ENCODE results near the gene MAN2B2.

Gene MAN2B2

GRCh38 chr4:6534618-6535328 lies 40.2 kb upstream of the MAN2B2 start:
- Histone ChIP-seq H3K79me2 (ENCODE audit: low read length) (no peaks in the 10 kb centered on the region), H3K36me3 (replicated peaks; ENCODE audit: low read depth, low read length) (no peaks in the 10 kb centered on the region), H3K4me2 (ENCODE audit: low read length) (no peak overlapping the region), H4K20me1 (ENCODE audit: insufficient read depth, low read length) (no peaks in the 10 kb centered on the region), H3K9me3 (ENCODE audit: insufficient read depth, low read length) (no peaks in the 10 kb centered on the region; the same call in 1 of the 2 replicates), H3K27me3 (ENCODE audit: low read depth, low read length) (no peaks in the 10 kb centered on the region), H3K9ac (ENCODE audit: low read length) (no peak overlapping the region), H3K27ac (ENCODE audit: low read length) (no peak overlapping the region), H3K4me3 (ENCODE audit: low read length) (no peak overlapping the region), H2AFZ (ENCODE audit: low read depth, low read length) (no peak overlapping the region), H3K4me1 (ENCODE audit: low read length) (no peaks in the 10 kb centered on the region)
- TF ChIP-seq EZH2phosphoT487 (IDR thresholded peaks at IDR 0.05; ENCODE audit: low read depth) (no peak), CTCF (IDR thresholded peaks at IDR 0.05; ENCODE audit: low read depth, low read length) (no peak)

GRCh38 chr4:6535329-6535692 lies 39.7 kb upstream of the MAN2B2 start:
- no peaks in the 10 kb centered on the region for H4K20me1 ChIP-seq (ENCODE audit: insufficient read depth, low read length)
- H3K79me2 ChIP-seq (ENCODE audit: low read length), result no peaks in the 10 kb centered on the region
- no peak overlapping the region for H3K9ac ChIP-seq (ENCODE audit: low read length)
- H3K36me3 ChIP-seq (replicated peaks; ENCODE audit: low read depth, low read length), result no peaks in the 10 kb centered on the region
- H3K4me3 ChIP-seq (ENCODE audit: low read length), result no peak overlapping the region
- no peak for TF ChIP-seq CTCF (IDR thresholded peaks at IDR 0.05; ENCODE audit: low read depth, low read length)
- H3K9me3 ChIP-seq (ENCODE audit: insufficient read depth, low read length), result no peaks in the 10 kb centered on the region; the same call in 1 of the 2 replicates
- no peaks in the 10 kb centered on the region for H3K27me3 ChIP-seq (ENCODE audit: low read depth, low read length)
- no peak overlapping the region for H3K27ac ChIP-seq (ENCODE audit: low read length)
- no peaks in the 10 kb centered on the region for H3K4me1 ChIP-seq (ENCODE audit: low read length)
- no peak overlapping the region for H2AFZ ChIP-seq (ENCODE audit: low read depth, low read length)
- H3K4me2 ChIP-seq (ENCODE audit: low read length), result no peak overlapping the region

GRCh38 chr4:6535706-6536105 lies 39.3 kb upstream of the MAN2B2 start:
- no peaks in the 10 kb centered on the region for H3K4me1 ChIP-seq (ENCODE audit: low read length)
- no peak overlapping the region for H3K27ac ChIP-seq (ENCODE audit: low read length)
- no peak overlapping the region for H3K4me2 ChIP-seq (ENCODE audit: low read length)
- no peaks in the 10 kb centered on the region for H3K27me3 ChIP-seq (ENCODE audit: low read depth, low read length)
- H3K4me3 ChIP-seq (ENCODE audit: low read length), result no peak overlapping the region
- H3K9me3 ChIP-seq (ENCODE audit: insufficient read depth, low read length), result no peaks in the 10 kb centered on the region; the same call in 1 of the 2 replicates
- no peaks in the 10 kb centered on the region for H4K20me1 ChIP-seq (ENCODE audit: insufficient read depth, low read length)
- no peak overlapping the region for H2AFZ ChIP-seq (ENCODE audit: low read depth, low read length)
- H3K36me3 ChIP-seq (replicated peaks; ENCODE audit: low read depth, low read length), result no peaks in the 10 kb centered on the region
- TF ChIP-seq CTCF (IDR thresholded peaks at IDR 0.05; ENCODE audit: low read depth, low read length), result no peak
- TF ChIP-seq EZH2phosphoT487 (IDR thresholded peaks at IDR 0.05; ENCODE audit: low read depth), result no peak
- H3K79me2 ChIP-seq (ENCODE audit: low read length), result no peaks in the 10 kb centered on the region
- H3K9ac ChIP-seq (ENCODE audit: low read length), result no peak overlapping the region

GRCh38 chr4:6538111-6538510 lies 36.9 kb upstream of the MAN2B2 start:
- H3K4me3 ChIP-seq (ENCODE audit: low read length), result no peak overlapping the region
- H3K9me3 ChIP-seq (ENCODE audit: insufficient read depth, low read length), result no peaks in the 10 kb centered on the region; the same call in 1 of the 2 replicates
- H4K20me1 ChIP-seq (ENCODE audit: insufficient read depth, low read length), result no peaks in the 10 kb centered on the region
- no peak overlapping the region for H3K9ac ChIP-seq (ENCODE audit: low read length)
- H3K27ac ChIP-seq (ENCODE audit: low read length), result no peak overlapping the region
- H3K27me3 ChIP-seq (ENCODE audit: low read depth, low read length), result no peaks in the 10 kb centered on the region
- TF ChIP-seq EZH2phosphoT487 (IDR thresholded peaks at IDR 0.05; ENCODE audit: low read depth) (no peak), CTCF (IDR thresholded peaks at IDR 0.05; ENCODE audit: low read depth, low read length) (no peak)
- H3K4me1 ChIP-seq (ENCODE audit: low read length), result no peaks in the 10 kb centered on the region
- H3K36me3 ChIP-seq (replicated peaks; ENCODE audit: low read depth, low read length), result no peaks in the 10 kb centered on the region
- H3K4me2 ChIP-seq (ENCODE audit: low read length), result no peak overlapping the region
- H2AFZ ChIP-seq (ENCODE audit: low read depth, low read length), result no peak overlapping the region
- no peaks in the 10 kb centered on the region for H3K79me2 ChIP-seq (ENCODE audit: low read length)
